Sciatic nerve (tissue), 2 donors: Measurements from ENCODE around the gene IRF8. TPM values are rescaled to one million over a fixed set of nuclear protein-coding genes. Genes with fewer than 3 reads are reported as not detected.
A peak's percentile ranks its signal among the peaks of the same experiment; 100 is the strongest.

ENCODE experiments used
- ATAC-seq: fragments of 200-7000 bp; cut with Tn5 transposase; one replicate; pipeline ENCODE4 v1.9.1; 2020; ENCODE audit warnings: mild to moderate bottlenecking, moderate library complexity
- DNase-seq: peaks from one replicate; pipeline ENCODE4 v3.0.0-alpha.2; 2020; ENCODE audit warnings: low spot score
- intact Hi-C: fragments of 100-400 bp; cut with DNase I; formaldehyde crosslinking; loops from one replicate; pipeline ENCODE4 v1.14.2; 2022
- total RNA-seq: library from RNA; stranded (reverse); fragmentation: NEBNext Ultra II Directional; extraction: Animal tissue kit (Norgen Biotek cat#: 25700); gene quantifications from one replicate; pipeline ENCODE4 v1.2.1, GENCODE V29; 2021
- donor health status: DM: no; HTN: no; CAD: no.
- donor health status: DM: no; HTN: no; CAD: no.

The IRF8 gene
- total RNA-seq, 1 donor from 2014 or later: 19.1 TPM

GRCh38 chr16:85908889-85909589, 10.1 kb downstream of the IRF8 start:
- peak; percentile 44 for ATAC-seq
- intact Hi-C loops: no loop called here
- no peak for DNase-seq

GRCh38 chr16:85909932-85910853, 11.2 kb downstream of the IRF8 start:
- ATAC-seq: no peak
- intact Hi-C loops: no loop called here

GRCh38 chr16:85910854-85911247, 11.9 kb downstream of the IRF8 start:
- ATAC-seq: no peak
- intact Hi-C loops: no loop called here
- no peak for DNase-seq

More at GRCh38 chr16:85909932-85910853, 11.2 kb downstream of the IRF8 start:
- DNase-seq: no peak

GRCh38 chr16:85911251-85911930, 12.4 kb downstream of the IRF8 start:
- ATAC-seq (no peak), DNase-seq (no peak)
- intact Hi-C loops: no loop called here

GRCh38 chr16:85912211-85912974, 13.4 kb downstream of the IRF8 start:
- intact Hi-C loops: no loop called here
- peak; percentile 95 for ATAC-seq
- DNase-seq: peak; percentile 83

GRCh38 chr16:85913141-85913601, 14.2 kb downstream of the IRF8 start:
- intact Hi-C loops: no loop called here
- ATAC-seq (peak; percentile 9), DNase-seq (no peak)

GRCh38 chr16:85913688-85914422, 14.9 kb downstream of the IRF8 start:
- ATAC-seq (no peak), DNase-seq (no peak)
- intact Hi-C loops: no loop called here

GRCh38 chr16:85914423-85914794, 15.4 kb downstream of the IRF8 start:
- intact Hi-C loops: no loop called here
- ATAC-seq: no peak
- no peak for DNase-seq

GRCh38 chr16:85915125-85915845, 16.3 kb downstream of the IRF8 start:
- DNase-seq (no peak), ATAC-seq (no peak)
- intact Hi-C loops: no loop called here

GRCh38 chr16:85916141-85916890, 17.4 kb downstream of the IRF8 start:
- intact Hi-C loops: no loop called here
- ATAC-seq: no peak
- no peak for DNase-seq

- DNase-seq (no peak), ATAC-seq (no peak)
- intact Hi-C loops: no loop called here
Observed at GRCh38 chr16:85917012-85917411, 18.1 kb downstream of the IRF8 start.

- intact Hi-C loops: no loop called here
- DNase-seq (no peak), ATAC-seq (no peak)
Observed at GRCh38 chr16:85917959-85918358, 19.0 kb downstream of the IRF8 start.

- DNase-seq: no peak
- intact Hi-C loops: no loop called here
- ATAC-seq: no peak
Observed at GRCh38 chr16:85918436-85918835, 19.5 kb downstream of the IRF8 start.

GRCh38 chr16:85919271-85920267, 20.6 kb downstream of the IRF8 start:
- DNase-seq: no peak
- no peak for ATAC-seq
- intact Hi-C loops: no loop called here

GRCh38 chr16:85921026-85921425, 22.1 kb downstream of the IRF8 start:
- intact Hi-C loops: no loop called here
- DNase-seq: no peak
- no peak for ATAC-seq
